GM23248 (cell line): ENCODE results near the gene ZNF74.

Source experiments
- EZH2 ChIP-seq: fragments of 200-600 bp; sonication (generic); IDR thresholded peaks from 2 replicates; pipeline ENCODE4 v1.6.1; 2018; ENCODE audit warnings: antibody characterized with exemption, mild to moderate bottlenecking; ENCODE audit not compliant: insufficient read depth, poor library complexity, severe bottlenecking
- EZH2phosphoT487 ChIP-seq: fragments of 200-600 bp; sonication (generic); IDR thresholded peaks from 2 replicates; pipeline ENCODE4 v1.6.1; 2018; ENCODE audit warnings: antibody characterized with exemption, moderate library complexity, mild to moderate bottlenecking, low read depth; ENCODE audit not compliant: insufficient read depth

- TF ChIP-seq EZH2phosphoT487 (no peak), EZH2 (no peak)
Observed at GRCh38 chr22:20423906-20424551, 30.1 kb downstream of the ZNF74 start.
